Tibial nerve (tissue), 3 donors: Measurements from ENCODE around the gene GNB1L.

Source experiments
- POLR2A ChIP-seq, 2 donors: fragments of 450-650 bp; IDR thresholded peaks; one replicate each; pipeline ENCODE4 v1.6.1; 2017; ENCODE audit warnings: antibody characterized with exemption in 2 of 2, mild to moderate bottlenecking in 2 of 2, moderate library complexity in 2 of 2
- TF ChIP-seq, protein P1 (sequence below), 5 experiments: fragments of 200-600 bp in 3 of 5; fragments of 450-650 bp in 2 of 5; sonication (generic) in 3 of 5; IDR thresholded peaks; one replicate each; pipeline ENCODE4 v1.5.1; 2016 to 2019; ENCODE audit warnings: antibody characterized with exemption in 5 of 5, mild to moderate bottlenecking in 3 of 5, moderate library complexity in 2 of 5

DNA sequence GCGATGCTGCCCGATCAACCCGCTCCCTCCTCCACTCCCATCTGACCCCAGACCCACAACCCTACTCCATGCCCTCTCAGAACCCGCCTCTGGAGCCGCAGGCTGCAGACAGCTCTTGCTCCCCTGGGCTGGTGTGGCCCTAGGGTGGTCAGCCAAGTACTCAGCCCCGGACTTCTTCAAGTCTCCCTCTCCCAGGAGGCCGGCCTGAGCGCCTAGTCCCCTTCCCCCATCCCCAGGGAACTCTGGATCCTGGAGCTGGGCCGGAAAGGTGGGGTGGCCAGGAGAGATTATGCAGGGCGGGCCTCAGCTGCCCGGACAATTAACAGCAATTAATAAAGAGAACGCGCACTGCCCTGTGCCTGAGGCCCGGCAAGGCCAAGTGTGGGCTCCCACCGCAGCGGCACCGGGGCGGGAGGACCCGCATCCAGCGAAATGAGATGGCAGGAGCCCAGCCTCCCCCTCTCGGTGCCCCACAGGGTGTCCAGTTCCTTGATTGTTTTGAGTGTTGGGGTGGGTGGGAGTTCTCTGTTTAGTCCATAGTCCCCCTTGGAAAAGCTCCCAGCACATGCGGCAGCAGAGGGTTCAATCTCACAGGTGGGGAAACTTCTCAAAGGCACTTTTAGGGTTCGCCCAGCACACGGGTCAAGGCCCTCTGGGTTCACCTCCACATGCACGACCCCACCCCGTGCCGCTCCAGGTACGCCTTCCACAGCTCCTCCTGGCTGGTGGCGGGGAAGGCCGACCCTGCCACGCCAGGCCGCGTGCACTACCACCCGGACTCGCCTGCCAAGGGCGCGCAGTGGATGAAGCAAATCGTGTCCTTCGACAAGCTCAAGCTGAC is 91.0 kb downstream of the GNB1L start:
- TF ChIP-seq, protein P1, sequence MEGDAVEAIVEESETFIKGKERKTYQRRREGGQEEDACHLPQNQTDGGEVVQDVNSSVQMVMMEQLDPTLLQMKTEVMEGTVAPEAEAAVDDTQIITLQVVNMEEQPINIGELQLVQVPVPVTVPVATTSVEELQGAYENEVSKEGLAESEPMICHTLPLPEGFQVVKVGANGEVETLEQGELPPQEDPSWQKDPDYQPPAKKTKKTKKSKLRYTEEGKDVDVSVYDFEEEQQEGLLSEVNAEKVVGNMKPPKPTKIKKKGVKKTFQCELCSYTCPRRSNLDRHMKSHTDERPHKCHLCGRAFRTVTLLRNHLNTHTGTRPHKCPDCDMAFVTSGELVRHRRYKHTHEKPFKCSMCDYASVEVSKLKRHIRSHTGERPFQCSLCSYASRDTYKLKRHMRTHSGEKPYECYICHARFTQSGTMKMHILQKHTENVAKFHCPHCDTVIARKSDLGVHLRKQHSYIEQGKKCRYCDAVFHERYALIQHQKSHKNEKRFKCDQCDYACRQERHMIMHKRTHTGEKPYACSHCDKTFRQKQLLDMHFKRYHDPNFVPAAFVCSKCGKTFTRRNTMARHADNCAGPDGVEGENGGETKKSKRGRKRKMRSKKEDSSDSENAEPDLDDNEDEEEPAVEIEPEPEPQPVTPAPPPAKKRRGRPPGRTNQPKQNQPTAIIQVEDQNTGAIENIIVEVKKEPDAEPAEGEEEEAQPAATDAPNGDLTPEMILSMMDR (IDR thresholded peaks at IDR 0.05): no peak
- no peak for TF ChIP-seq POLR2A (IDR thresholded peaks at IDR 0.05)
